ENCODE results near the gene TNP1. TPM values are rescaled to one million over a fixed set of nuclear protein-coding genes. Genes with fewer than 3 reads are reported as not detected.

The TNP1 gene
- total RNA-seq, 1 donor from 2014 or later = not detected

DNA sequence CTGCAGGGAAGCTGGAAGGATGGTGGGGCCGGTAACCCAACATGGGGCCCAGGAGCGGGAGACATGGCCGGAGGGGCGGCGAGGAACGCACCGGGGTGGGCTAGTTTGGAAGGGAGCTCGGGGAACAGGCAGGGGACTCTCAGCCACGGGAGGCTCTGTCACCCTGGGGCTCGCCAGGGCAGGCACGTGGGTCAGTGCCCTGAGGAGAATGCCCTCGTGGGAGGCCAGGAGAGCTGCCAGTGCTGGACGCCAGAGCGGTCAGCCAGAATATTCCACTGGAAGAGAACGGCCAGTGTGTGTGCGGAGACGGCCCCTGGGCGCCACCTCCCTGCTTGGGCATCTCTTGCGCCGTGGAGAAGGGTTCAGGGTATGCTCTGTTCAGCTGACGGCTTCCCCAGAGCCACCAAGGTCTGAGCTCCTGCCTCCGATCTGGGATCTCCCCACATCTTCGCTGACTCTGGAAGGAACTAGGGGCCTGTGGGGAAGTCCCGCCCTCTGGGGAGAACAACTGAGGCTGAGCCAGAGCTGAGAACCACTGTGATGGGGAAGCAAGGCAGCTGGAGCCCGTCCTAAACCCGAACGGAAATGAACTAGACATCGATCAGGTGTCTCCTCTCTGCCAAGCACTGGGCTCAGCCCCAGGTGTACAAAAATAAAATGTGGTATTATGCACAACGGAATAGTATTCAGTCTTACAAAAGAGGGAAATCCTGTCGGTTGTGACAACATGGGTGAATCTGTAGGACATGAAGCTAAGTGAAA lies 49.3 kb downstream of the TNP1 start:
- peaks cover under 1% of the 10 kb centered on the region for H3K27me3 ChIP-seq (ENCODE audit: control insufficient read depth, insufficient read depth, low read length)
- FAIRE-seq (no peak), DNase-seq (ENCODE audit: low read depth) (no peak)
- TF ChIP-seq, protein P1, sequence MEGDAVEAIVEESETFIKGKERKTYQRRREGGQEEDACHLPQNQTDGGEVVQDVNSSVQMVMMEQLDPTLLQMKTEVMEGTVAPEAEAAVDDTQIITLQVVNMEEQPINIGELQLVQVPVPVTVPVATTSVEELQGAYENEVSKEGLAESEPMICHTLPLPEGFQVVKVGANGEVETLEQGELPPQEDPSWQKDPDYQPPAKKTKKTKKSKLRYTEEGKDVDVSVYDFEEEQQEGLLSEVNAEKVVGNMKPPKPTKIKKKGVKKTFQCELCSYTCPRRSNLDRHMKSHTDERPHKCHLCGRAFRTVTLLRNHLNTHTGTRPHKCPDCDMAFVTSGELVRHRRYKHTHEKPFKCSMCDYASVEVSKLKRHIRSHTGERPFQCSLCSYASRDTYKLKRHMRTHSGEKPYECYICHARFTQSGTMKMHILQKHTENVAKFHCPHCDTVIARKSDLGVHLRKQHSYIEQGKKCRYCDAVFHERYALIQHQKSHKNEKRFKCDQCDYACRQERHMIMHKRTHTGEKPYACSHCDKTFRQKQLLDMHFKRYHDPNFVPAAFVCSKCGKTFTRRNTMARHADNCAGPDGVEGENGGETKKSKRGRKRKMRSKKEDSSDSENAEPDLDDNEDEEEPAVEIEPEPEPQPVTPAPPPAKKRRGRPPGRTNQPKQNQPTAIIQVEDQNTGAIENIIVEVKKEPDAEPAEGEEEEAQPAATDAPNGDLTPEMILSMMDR (IDR thresholded peaks at IDR 0.05; ENCODE audit: insufficient read depth, low read length, severe bottlenecking) = no peak
- no peak overlapping the region for H3K4me3 ChIP-seq (ENCODE audit: low read depth, low read length)
- H3K36me3 ChIP-seq (ENCODE audit: control insufficient read depth, insufficient read depth, low read length) = no peaks in the 10 kb centered on the region

Other genes starting within 250 kb of the TNP1 start
- gene IGFBP2, start 226.6 kb downstream of the TNP1 start, total RNA-seq = 41.1 and 329 TPM in 2 replicates
- gene IGFBP5, start 164.5 kb downstream of the TNP1 start, total RNA-seq = 0.51 and 9.2 TPM in 2 replicates